Measurements from ENCODE around the gene GTF3C5.
"Not testable (repeated sequence)": the region's sequence is repeated elsewhere in the genome, so short reads cannot be mapped to it uniquely, and the experiment has no call there.

GTF3C5 gene

DNA sequence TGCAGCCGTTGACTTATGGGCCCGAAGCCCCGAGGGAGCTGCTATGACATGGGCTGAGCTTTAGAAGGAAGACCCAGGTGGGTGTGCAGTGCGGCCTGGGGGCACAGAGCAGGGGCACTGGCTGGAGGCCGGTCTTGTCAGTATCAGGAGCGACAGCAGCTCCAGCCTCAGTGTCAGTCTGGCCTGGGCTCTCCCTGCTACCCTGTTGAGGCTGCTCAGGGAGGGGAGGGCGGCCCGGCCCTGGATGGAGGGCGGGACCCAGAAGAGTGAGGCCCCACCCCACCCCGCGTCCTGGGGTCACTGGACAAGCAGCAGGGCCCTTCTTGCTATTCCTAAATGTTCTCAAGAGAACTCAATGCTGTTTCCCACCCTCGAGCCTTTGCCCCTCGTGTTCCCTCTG, 34.3 kb upstream of the GTF3C5 start:
- H3K4me3 ChIP-seq (ENCODE audit: control insufficient read depth, low read depth, low read length) = no peak overlapping the region
- TF ChIP-seq, protein P1, sequence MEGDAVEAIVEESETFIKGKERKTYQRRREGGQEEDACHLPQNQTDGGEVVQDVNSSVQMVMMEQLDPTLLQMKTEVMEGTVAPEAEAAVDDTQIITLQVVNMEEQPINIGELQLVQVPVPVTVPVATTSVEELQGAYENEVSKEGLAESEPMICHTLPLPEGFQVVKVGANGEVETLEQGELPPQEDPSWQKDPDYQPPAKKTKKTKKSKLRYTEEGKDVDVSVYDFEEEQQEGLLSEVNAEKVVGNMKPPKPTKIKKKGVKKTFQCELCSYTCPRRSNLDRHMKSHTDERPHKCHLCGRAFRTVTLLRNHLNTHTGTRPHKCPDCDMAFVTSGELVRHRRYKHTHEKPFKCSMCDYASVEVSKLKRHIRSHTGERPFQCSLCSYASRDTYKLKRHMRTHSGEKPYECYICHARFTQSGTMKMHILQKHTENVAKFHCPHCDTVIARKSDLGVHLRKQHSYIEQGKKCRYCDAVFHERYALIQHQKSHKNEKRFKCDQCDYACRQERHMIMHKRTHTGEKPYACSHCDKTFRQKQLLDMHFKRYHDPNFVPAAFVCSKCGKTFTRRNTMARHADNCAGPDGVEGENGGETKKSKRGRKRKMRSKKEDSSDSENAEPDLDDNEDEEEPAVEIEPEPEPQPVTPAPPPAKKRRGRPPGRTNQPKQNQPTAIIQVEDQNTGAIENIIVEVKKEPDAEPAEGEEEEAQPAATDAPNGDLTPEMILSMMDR (conservative IDR thresholded peaks at IDR 0.05; ENCODE audit: control insufficient read depth, insufficient read depth, low read depth, low read length) = no peak
- DNase-seq (ENCODE audit: low read depth) = no peak

DNA sequence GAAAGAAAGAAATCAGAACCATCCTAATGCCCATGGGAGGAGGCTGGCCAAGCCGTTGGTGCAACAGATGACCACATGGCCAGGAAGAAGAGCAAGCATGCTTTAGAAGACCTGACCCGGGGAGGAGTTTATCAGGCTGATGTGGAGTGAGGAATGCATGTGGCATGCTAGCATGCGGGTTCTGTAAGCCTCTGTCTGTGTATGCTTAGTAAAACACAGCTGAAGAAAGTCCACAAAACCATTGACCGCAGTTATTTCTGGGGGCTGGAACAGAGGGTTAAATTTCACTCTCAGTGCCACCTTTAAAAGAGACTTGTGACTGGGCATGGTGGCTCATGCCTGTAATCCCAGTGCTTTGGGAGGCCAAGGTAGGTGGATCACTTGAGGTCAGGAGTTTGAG, 33.2 kb upstream of the GTF3C5 start:
- TF ChIP-seq, protein P1 (conservative IDR thresholded peaks at IDR 0.05; ENCODE audit: control insufficient read depth, insufficient read depth, low read depth, low read length) = no peak
- peak; percentile 53 for DNase-seq (ENCODE audit: low read depth)

DNA sequence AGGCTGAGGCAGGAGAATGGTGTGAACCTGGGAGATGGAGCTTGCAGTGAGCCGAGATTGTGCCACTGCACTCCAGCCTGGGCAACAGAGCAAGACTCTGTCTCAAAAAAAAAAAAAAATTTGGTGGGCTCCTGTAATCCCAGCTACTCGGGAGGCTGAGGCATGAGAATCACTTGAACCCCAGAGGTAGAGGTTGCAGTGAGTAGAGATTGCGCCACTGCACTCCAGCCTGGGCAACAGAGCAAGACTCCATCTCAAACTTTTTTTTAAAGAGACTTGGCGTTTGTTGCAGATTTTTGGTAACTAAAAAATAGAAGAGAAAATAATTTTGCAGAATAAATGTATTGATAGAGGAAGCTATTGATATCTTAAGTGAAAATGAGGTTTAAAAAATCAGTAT, 32.6 kb upstream of the GTF3C5 start:
- H3K4me3 ChIP-seq (ENCODE audit: control insufficient read depth, low read depth, low read length); DNase-seq (ENCODE audit: low read depth): not testable (repeated sequence)

More for the DNA sequence above, 33.2 kb upstream of the GTF3C5 start:
- H3K4me3 ChIP-seq (ENCODE audit: control insufficient read depth, low read depth, low read length) = no peak overlapping the region

DNA sequence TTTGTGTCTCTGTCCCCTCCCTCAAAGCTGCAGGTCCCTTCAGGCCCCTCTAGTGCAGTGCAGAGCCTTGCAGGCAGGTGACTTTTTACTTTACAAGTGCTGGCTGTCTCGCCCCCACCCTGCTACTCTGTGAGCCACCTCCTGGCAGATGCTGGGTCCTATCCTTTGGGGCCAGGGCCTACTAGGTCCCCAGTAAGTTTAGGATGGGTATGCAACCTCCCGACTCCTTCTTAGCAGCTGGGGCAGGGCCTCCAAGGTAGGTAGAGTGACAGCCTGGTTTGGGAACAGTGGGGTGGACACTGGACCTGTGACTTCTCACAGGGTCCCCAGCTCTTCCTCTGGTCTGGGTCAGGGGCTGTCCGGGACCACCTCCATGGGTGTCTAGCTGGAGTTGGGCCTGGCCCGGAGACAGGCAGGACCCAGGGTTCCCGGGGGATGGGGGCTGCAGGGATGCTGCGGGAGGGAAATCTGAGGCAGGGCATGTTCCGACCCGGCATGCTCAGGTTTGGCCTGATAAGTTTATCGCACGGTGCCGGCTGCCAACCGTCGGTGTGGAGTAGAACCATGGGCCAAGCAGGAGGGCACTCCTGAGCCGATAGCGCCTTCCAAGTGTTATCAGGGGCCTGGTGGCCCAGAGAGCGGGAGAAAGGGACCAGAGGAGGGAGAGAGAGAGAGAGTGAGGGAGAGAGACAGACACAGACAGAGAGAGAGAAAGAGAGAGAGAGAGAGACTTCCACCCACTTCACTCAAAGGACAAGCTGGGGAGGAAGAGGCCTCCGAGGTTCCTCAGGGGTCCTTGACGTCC, 31.8 kb upstream of the GTF3C5 start:
- no peak for DNase-seq (ENCODE audit: low read depth)
- TF ChIP-seq, protein P1 (conservative IDR thresholded peaks at IDR 0.05; ENCODE audit: control insufficient read depth, insufficient read depth, low read depth, low read length) = no peak
- H3K4me3 ChIP-seq (ENCODE audit: control insufficient read depth, low read depth, low read length) = no peak overlapping the region

DNA sequence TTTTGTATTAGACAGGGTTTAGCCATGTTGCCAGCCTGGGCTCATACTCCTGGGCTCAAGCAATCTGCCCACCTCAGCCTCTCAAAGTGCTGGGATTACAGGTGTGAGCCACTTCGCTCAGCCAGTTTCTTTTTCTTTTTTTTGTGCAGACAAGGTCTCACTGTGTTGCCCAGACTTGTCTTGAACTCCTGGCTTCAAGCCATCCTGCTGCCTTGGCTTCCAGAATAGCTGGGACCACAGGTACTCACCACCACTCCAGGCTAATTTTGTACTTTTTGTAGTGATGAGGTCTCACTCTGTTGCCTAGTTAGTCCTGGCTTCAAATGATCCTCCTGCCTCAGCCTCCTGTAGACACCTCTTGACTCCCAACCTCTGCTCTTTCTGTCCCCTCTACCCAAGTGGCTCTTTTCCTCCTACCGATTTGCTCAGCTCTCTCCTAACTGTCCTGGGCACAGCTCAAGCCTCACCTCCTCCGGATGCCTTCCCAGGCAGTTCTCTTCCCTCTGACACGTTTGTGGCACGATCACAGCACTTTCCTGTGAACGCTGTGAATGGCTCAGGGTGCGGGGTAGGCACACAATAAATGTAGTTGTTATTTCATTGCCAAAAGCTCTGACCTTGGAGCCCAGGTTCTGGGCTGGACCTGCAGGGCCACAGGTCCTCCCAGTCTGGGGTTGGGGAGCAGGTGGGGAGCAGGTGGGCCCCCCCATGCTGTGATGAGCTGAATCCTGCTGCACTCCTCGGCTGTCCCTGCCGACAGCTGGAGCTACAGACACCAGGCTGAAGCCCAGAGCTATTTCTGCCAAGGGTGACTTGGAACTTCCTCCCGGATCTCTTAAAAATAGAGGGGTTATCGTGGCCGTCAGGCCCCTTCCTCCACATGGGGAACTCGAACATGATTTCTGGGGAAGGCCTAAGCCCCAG, 28.4 kb upstream of the GTF3C5 start:
- H3K4me3 ChIP-seq (ENCODE audit: control insufficient read depth, low read depth, low read length) = no peak overlapping the region
- TF ChIP-seq, protein P1 (conservative IDR thresholded peaks at IDR 0.05; ENCODE audit: control insufficient read depth, insufficient read depth, low read depth, low read length) = no peak
- DNase-seq (ENCODE audit: low read depth) = no peak

DNA sequence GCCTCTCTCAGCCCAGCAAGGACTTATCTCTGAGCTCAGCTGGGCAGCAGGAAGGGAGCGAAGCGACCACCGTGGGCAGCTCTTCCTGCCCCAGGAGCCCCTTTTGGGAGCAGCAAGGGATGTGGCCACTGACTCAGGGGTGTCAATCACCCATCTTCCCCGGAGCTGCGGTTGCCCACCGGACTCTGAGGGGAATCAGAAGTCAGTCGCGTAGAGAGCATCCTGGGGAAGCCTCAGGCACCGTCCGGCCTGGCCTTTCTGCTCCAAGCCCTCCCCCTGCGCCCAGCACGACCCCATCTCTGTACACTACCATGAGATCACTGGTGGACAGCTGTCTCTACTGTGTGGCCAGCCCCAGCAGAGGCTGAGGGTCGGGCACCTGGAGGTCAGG, 27.7 kb upstream of the GTF3C5 start:
- TF ChIP-seq, protein P1 (conservative IDR thresholded peaks at IDR 0.05; ENCODE audit: control insufficient read depth, insufficient read depth, low read depth, low read length) = no peak
- no peak for DNase-seq (ENCODE audit: low read depth)
- H3K4me3 ChIP-seq (ENCODE audit: control insufficient read depth, low read depth, low read length) = no peak overlapping the region

DNA sequence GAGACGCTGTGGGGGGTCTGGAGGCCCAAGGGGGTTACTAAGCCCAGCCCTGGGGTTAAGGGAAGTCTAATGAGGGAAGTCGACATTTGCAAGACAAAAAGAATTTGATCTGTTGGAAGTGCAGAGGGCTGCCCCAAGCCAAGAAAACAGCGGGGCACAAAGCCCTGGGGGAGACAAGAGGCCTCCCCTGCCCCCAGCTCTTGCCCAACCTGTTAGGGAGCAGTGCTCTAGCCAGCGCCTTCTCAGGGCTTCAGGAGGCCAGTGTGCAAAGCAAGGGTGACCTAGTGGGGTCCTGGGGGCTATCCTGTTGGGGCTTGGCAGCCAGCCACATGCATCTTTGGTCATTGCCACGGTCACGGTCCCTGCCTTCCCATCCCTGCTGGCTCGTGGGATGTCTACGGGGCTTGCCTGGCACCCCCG, 27.1 kb upstream of the GTF3C5 start:
- no peak for DNase-seq (ENCODE audit: low read depth)
- TF ChIP-seq, protein P1 (conservative IDR thresholded peaks at IDR 0.05; ENCODE audit: control insufficient read depth, insufficient read depth, low read depth, low read length) = no peak

More for the DNA sequence above, 27.1 kb upstream of the GTF3C5 start:
- no peak overlapping the region for H3K4me3 ChIP-seq (ENCODE audit: control insufficient read depth, low read depth, low read length)
